Liver (tissue), 9 donors: ENCODE data around the gene TFF2. TPM values are rescaled to one million over a fixed set of nuclear protein-coding genes. Genes with fewer than 3 reads are reported as not detected.

ENCODE experiments used
- DNase-seq: peaks from one replicate; pipeline ENCODE4 v3.0.0-alpha.2; 2017; ENCODE audit warnings: low spot score
- H3K27ac ChIP-seq, 2 donors: one replicate each; pipeline ENCODE4 v1.7.0; 2013; ENCODE audit warnings: inconsistent platforms in 2 of 2, low read length in 2 of 2, control low read depth in 1 of 2, low read depth in 1 of 2, mild to moderate bottlenecking in 1 of 2
- H3K27me3 ChIP-seq, 4 donors: one replicate each; pipeline versions ENCODE4 v1.6.1 to v1.7.0; 2013; ENCODE audit warnings: low read length in 3 of 4, inconsistent platforms in 1 of 4, mild to moderate bottlenecking in 1 of 4, moderate library complexity in 1 of 4; ENCODE audit not compliant: control insufficient read depth in 4 of 4, insufficient read depth in 4 of 4
- H3K36me3 ChIP-seq, 4 donors: one replicate each; pipeline versions ENCODE4 v1.6.1 to v1.7.0; 2013; ENCODE audit warnings: low read length in 3 of 4, mild to moderate bottlenecking in 3 of 4, low read depth in 1 of 4, moderate library complexity in 1 of 4; ENCODE audit not compliant: control insufficient read depth in 4 of 4, insufficient read depth in 3 of 4
- H3K4me1 ChIP-seq, 4 donors: one replicate each; pipeline versions ENCODE4 v1.6.1 to v1.7.0; 2013; ENCODE audit warnings: low read length in 3 of 4, mild to moderate bottlenecking in 3 of 4, moderate library complexity in 1 of 4; ENCODE audit not compliant: control insufficient read depth in 4 of 4, insufficient read depth in 4 of 4
- H3K4me3 ChIP-seq, 3 donors: one replicate each; pipeline versions ENCODE4 v1.6.1 to v1.7.0; 2013; ENCODE audit warnings: low read length in 3 of 3, control low read depth in 1 of 3, low read depth in 1 of 3, mild to moderate bottlenecking in 1 of 3
- H3K9ac ChIP-seq, 2 donors: one replicate each; pipeline ENCODE4 v1.7.0; 2013; ENCODE audit warnings: low read length in 2 of 2, mild to moderate bottlenecking in 2 of 2, moderate library complexity in 2 of 2, control low read depth in 1 of 2, low read depth in 1 of 2
- H3K9me3 ChIP-seq, 4 donors: one replicate each; pipeline versions ENCODE4 v1.6.1 to v1.7.0; 2013; ENCODE audit warnings: low read length in 3 of 4; ENCODE audit not compliant: control insufficient read depth in 4 of 4
- EGR1 ChIP-seq, 2 donors: IDR thresholded peaks; 2 replicates each; pipeline ENCODE4 v1.6.1; 2016 to 2018; ENCODE audit warnings: antibody characterized with exemption in 2 of 2, low read depth in 2 of 2
- FOXA1 ChIP-seq: IDR thresholded peaks from 2 replicates; pipeline ENCODE4 v1.6.1; 2016; ENCODE audit warnings: antibody characterized with exemption
- FOXA2 ChIP-seq: IDR thresholded peaks from 2 replicates; pipeline ENCODE4 v1.6.1; 2016; ENCODE audit warnings: antibody characterized with exemption
- GABPA ChIP-seq, 2 donors: IDR thresholded peaks in 1 of 2; conservative IDR thresholded peaks in 1 of 2; 2 replicates each; pipeline ENCODE4 v1.6.1; 2016; ENCODE audit warnings: antibody characterized with exemption in 2 of 2, mild to moderate bottlenecking in 1 of 2, moderate library complexity in 1 of 2
- HNF4A ChIP-seq, 2 donors: conservative IDR thresholded peaks; 2 replicates each; pipeline ENCODE4 v1.6.1; 2016; ENCODE audit warnings: antibody characterized with exemption in 2 of 2, mild to moderate bottlenecking in 2 of 2
- HNF4G ChIP-seq: IDR thresholded peaks from 2 replicates; pipeline ENCODE4 v1.6.1; 2016; ENCODE audit warnings: antibody characterized with exemption
- JUND ChIP-seq, 2 donors: IDR thresholded peaks; 2 replicates each; pipeline ENCODE4 v1.6.1; 2016; ENCODE audit warnings: antibody characterized with exemption in 2 of 2
- RAD21 ChIP-seq, 2 donors: IDR thresholded peaks; 2 replicates each; pipeline ENCODE4 v1.6.1; 2016; ENCODE audit warnings: antibody characterized with exemption in 2 of 2, mild to moderate bottlenecking in 2 of 2
- RXRA ChIP-seq, 2 donors: IDR thresholded peaks; 2 replicates each; pipeline ENCODE4 v1.6.1; 2017 to 2018; ENCODE audit warnings: antibody characterized with exemption in 2 of 2, mild to moderate bottlenecking in 1 of 2
- YY1 ChIP-seq: IDR thresholded peaks from 2 replicates; pipeline ENCODE4 v1.6.1; 2016; ENCODE audit warnings: antibody characterized with exemption, mild to moderate bottlenecking
- WGBS: extraction: QIAGEN DNeasy Blood & Tissue Kit; methylation state at CpG from one replicate; pipeline ENCODE4 v1.1.7; 2013; 5-methylcytosine and 5-hydroxymethylcytosine counted together
- polyA plus RNA-seq, 2 donors: library from polyadenylated mRNA; stranded (reverse) in 1 of 2; unstranded in 1 of 2; fragments of 200-250 nt in 1 of 2; fragments of >200 nt in 1 of 2; fragmentation: Nextera tagmentation in 1 of 2; extraction: Ambion mirVana in 1 of 2; gene quantifications; one replicate each; pipeline versions ENCODE4 v1.2.1 to v1.2.3, GENCODE V29; 2013 to 2015
- total RNA-seq, 2 donors: library from RNA; depleted of rRNA; stranded (reverse); fragments of >200 nt; gene quantifications; one replicate each; pipeline ENCODE4 v1.2.3, GENCODE V29; 2014
- TF ChIP-seq, protein P1 (sequence below): fragments of 150-350 bp; IDR thresholded peaks from 2 replicates; pipeline ENCODE4 v1.5.1; 2017; ENCODE audit warnings: improper control_type of control experiment, low read depth, low read length; ENCODE audit not compliant: missing input control
- TF ChIP-seq, protein P2 (sequence below): IDR thresholded peaks from 2 replicates; pipeline ENCODE4 v1.6.1; 2016; ENCODE audit warnings: antibody characterized with exemption
- TF ChIP-seq, protein P3 (sequence below): IDR thresholded peaks from 2 replicates; pipeline ENCODE4 v1.6.1; 2016; ENCODE audit warnings: antibody characterized with exemption
- TF ChIP-seq, protein P4 (sequence below): IDR thresholded peaks from 2 replicates; pipeline ENCODE4 v1.6.1; 2016; ENCODE audit warnings: antibody characterized with exemption
- donor health status: healthy.
- donor health status: healthy.
- donor health status: healthy.
- donor health status: healthy.
- donor health status: healthy.

Gene TFF2
- total and polyA plus RNA-seq, 4 donors = 1.0 TPM; not detected in 3

DNA sequence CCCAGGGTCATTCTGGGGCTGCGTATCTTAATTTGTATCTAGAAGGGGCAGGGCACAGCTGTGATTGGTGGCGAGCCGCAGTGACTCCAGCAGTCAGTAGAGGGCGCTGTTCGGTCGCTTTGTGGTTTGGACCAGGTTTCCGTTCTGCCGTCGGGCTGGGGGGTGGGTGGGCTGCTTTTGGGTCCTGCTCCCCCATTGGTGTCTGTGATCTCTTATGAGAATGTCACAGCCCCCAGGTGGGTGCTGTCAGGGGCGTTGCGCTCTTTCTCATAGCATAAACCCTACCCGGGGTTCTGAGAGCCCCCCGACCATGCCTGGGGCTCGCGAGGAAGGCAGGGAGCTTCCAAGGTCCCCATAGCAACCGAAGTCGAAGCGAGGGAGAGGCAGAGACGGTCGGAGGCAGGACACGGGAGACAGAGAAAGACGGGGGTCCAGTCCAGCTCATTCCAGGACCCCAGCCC, 41.0 kb downstream of the TFF2 start:
- Histone ChIP-seq H3K27me3 (peaks cover 0 to 4% (median under 1%) of the 10 kb centered on the region in 4 donors), H3K4me1 (peaks cover 0 to 2% (median 0%) of the 10 kb centered on the region in 4 donors), H3K4me3 (no peak overlapping the region), H3K9ac (no peak overlapping the region), H3K27ac (no peak overlapping the region), H3K9me3 (no peaks in the 10 kb centered on the region), H3K36me3 (no peaks in the 10 kb centered on the region)
- 17% methylated on average over 22 of the region's 22 CpGs for WGBS
- TF ChIP-seq FOXA2 (no peak), YY1 (no peak), RAD21 (IDR thresholded peaks at IDR 0.05) (peak; percentile 66 to 77)
- TF ChIP-seq, protein P1, sequence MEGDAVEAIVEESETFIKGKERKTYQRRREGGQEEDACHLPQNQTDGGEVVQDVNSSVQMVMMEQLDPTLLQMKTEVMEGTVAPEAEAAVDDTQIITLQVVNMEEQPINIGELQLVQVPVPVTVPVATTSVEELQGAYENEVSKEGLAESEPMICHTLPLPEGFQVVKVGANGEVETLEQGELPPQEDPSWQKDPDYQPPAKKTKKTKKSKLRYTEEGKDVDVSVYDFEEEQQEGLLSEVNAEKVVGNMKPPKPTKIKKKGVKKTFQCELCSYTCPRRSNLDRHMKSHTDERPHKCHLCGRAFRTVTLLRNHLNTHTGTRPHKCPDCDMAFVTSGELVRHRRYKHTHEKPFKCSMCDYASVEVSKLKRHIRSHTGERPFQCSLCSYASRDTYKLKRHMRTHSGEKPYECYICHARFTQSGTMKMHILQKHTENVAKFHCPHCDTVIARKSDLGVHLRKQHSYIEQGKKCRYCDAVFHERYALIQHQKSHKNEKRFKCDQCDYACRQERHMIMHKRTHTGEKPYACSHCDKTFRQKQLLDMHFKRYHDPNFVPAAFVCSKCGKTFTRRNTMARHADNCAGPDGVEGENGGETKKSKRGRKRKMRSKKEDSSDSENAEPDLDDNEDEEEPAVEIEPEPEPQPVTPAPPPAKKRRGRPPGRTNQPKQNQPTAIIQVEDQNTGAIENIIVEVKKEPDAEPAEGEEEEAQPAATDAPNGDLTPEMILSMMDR = peak; percentile 62
- DNase-seq = peak; percentile 74

DNA sequence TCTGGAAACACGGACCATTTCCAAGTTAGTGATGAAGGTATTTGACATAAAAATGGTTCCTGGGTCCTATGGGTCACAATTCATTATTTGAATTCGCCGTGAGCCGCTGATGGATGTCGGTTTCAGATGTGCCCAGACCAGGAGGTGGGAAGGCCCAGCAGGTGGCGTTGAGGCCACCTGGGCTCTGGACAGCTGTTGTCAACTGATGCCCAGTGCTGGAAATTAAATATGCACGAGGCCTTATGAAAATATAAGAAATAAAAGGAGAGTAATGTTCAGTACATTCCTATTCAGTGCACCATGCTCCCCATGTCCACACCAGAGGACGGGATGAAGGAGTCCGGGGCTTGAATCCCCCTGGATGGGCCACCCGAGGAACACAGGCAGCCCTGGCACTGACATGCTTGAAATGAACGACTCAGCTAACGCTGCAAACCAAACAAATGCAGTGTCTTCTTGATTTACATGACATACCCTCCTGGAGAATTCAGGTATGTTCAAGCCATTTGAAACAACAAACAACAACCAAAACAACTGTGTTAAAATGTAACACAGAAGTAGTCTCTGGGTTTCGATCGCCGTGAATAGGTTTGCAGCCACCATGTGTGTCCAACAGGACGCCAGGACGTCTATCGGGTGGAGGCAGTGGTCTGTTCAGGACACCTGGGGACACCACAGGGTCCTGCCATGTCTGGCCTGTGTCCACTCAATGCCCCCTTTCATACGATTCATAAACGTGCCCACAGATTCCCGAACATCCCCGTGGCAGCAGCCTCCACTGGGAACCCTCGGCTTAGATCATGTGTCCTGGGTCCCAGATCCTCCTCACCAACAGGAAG, 41.7 kb downstream of the TFF2 start:
- no peak overlapping the region for H3K27ac ChIP-seq
- TF ChIP-seq FOXA1 = no peak
- TF ChIP-seq, protein P2, sequence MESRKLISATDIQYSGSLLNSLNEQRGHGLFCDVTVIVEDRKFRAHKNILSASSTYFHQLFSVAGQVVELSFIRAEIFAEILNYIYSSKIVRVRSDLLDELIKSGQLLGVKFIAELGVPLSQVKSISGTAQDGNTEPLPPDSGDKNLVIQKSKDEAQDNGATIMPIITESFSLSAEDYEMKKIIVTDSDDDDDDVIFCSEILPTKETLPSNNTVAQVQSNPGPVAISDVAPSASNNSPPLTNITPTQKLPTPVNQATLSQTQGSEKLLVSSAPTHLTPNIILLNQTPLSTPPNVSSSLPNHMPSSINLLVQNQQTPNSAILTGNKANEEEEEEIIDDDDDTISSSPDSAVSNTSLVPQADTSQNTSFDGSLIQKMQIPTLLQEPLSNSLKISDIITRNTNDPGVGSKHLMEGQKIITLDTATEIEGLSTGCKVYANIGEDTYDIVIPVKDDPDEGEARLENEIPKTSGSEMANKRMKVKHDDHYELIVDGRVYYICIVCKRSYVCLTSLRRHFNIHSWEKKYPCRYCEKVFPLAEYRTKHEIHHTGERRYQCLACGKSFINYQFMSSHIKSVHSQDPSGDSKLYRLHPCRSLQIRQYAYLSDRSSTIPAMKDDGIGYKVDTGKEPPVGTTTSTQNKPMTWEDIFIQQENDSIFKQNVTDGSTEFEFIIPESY = no peak
- TF ChIP-seq EGR1 (IDR thresholded peaks at IDR 0.05; ENCODE audit: low read depth in 2 of 2) = no peak
- TF ChIP-seq, protein P3, sequence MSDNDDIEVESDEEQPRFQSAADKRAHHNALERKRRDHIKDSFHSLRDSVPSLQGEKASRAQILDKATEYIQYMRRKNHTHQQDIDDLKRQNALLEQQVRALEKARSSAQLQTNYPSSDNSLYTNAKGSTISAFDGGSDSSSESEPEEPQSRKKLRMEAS = no peak
- no peak for TF ChIP-seq RXRA (IDR thresholded peaks at IDR 0.05)
- no peak for TF ChIP-seq HNF4G
- no peak for TF ChIP-seq JUND (IDR thresholded peaks at IDR 0.05)
- no peak for TF ChIP-seq GABPA (IDR thresholded peaks at IDR 0.05 in 1 of 2, conservative IDR thresholded peaks at IDR 0.05 in 1 of 2)
- TF ChIP-seq, protein P1 = no peak
- TF ChIP-seq HNF4A (conservative IDR thresholded peaks at IDR 0.05) = no peak
- TF ChIP-seq, protein P4, sequence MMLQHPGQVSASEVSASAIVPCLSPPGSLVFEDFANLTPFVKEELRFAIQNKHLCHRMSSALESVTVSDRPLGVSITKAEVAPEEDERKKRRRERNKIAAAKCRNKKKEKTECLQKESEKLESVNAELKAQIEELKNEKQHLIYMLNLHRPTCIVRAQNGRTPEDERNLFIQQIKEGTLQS = no peak
- no peak overlapping the region for H3K9ac ChIP-seq
- no peaks in the 10 kb centered on the region for H3K9me3 ChIP-seq
- H3K36me3 ChIP-seq = no peaks in the 10 kb centered on the region
- peaks cover 0 to 4% (median under 1%) of the 10 kb centered on the region in 4 donors for H3K27me3 ChIP-seq
- H3K4me1 ChIP-seq = peaks cover 0 to 2% (median 0%) of the 10 kb centered on the region in 4 donors
- H3K4me3 ChIP-seq = no peak overlapping the region
- 46% methylated on average over 23 of the region's 23 CpGs for WGBS
- DNase-seq = no peak
